ENCODE results near the gene CHCT1. TPM values are rescaled to one million over a fixed set of nuclear protein-coding genes. Genes with fewer than 3 reads are reported as not detected.

Gene CHCT1
- total RNA-seq: not detected in 2 replicates
- 0.09 TPM for total RNA-seq (2013)
- not detected in 2 replicates for polyA plus RNA-seq
- polyA minus RNA-seq: not detected in 2 replicates

DNA sequence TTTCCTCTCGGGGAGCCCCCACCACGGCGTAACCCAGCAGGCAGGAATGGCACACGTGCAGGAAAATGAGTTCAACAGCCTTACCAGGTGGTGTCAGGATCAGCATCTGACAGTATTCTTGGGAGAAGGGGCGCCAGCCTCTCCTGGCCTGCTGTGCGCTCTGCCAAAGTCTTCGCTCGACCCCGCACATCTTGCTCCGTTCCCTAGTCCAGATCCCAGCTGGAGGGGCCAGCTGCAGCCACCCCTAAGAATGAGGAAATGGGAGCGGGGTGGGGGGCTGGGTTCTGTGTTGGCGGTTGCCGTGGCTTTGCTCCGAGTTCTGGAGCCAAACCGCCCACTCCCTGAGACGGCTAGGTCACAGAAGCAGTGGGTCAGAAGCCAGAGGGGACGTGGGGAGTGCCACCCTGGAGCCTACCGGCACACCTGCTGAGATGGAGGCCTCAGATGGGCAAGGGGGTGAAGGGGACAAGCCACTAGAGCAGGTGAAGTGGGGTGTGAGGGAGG, at the start of gene CHCT1:
TSS of gene CHCT1 (plus strand) at position 328 of the 504 bp plus-strand sequence. CDS start at position 432, 104 bp downstream.
- Mint-ChIP-seq H3K4me3 (peak within 1 kb of the TSS; percentile 87), H3K27me3 (no peaks in the 10 kb centered on the region), H3K9me3 (ENCODE audit: insufficient read depth) (no peaks in the 10 kb centered on the region), H3K27ac (peak within 1 kb of the TSS; percentile 87), H3K4me1 (peaks cover 12% of the 10 kb centered on the region)
- H3K27me3 ChIP-seq (replicated peaks in 1 of 4; ENCODE audit: control extremely low read depth in 1 of 4, control insufficient read depth in 3 of 4, insufficient read depth in 4 of 4, low read length in 3 of 4): no peaks in the 10 kb centered on the region
- H3K4me1 ChIP-seq (ENCODE audit: control insufficient read depth in 2 of 2, insufficient read depth in 2 of 2, low read length in 2 of 2): peaks cover 8 to 15% of the 10 kb centered on the region in 2 donors
- H4K20me1 ChIP-seq (ENCODE audit: control insufficient read depth, insufficient read depth, low read length, poor library complexity, severe bottlenecking): no peaks in the 10 kb centered on the region
- peak within 1 kb of the TSS; percentile 88 for H3K4me2 ChIP-seq (replicated peaks; ENCODE audit: low read depth, low read length, poor library complexity, severe bottlenecking)
- 86% methylated on average over 18 of the region's 18 CpGs for WGBS (ENCODE audit: insufficient coverage)
- ATAC-seq (ENCODE audit: low read depth): no peak
- peak within 1 kb of the TSS; percentile 61 to 76 for H3K27ac ChIP-seq (ENCODE audit: low read length in 2 of 2)
- H2AFZ ChIP-seq (ENCODE audit: insufficient read depth, low read depth, low read length, poor library complexity, severe bottlenecking): peak within 1 kb of the TSS; percentile 93
- peak; percentile 27 for DNase-seq
- H3K36me3 ChIP-seq (replicated peaks in 1 of 2; ENCODE audit: control extremely low read depth in 1 of 2, control insufficient read depth in 1 of 2, extremely low read depth in 1 of 2, insufficient read depth in 2 of 2, low read length in 1 of 2): no peaks in the 10 kb centered on the region
- H3K9ac ChIP-seq (ENCODE audit: low read length): peak within 1 kb of the TSS; percentile 72
- POLR2A ChIA-PET: interaction anchor here (0.6 to 1.3 kb wide), 2 partner anchors 12 to 32 kb away, joined by 3 to 5 read pairs; no protein-coding TSS in a partner anchor
- no peaks in the 10 kb centered on the region for H3K79me2 ChIP-seq (ENCODE audit: control insufficient read depth, insufficient read depth, low read length)
- intact Hi-C loops (cut with micrococcal nuclease): loop anchor here (5.0 kb wide), 1 partner anchor 190 kb away; no protein-coding TSS in a partner anchor
- H3K9me3 ChIP-seq (ENCODE audit: control extremely low read depth in 1 of 3, control insufficient read depth in 2 of 3, insufficient read depth in 1 of 3, low read length in 2 of 3): no peaks in the 10 kb centered on the region
- CTCF ChIA-PET: interaction anchor here (0.9 to 1.5 kb wide), 3 partner anchors 15 to 287 kb away, joined by 3 to 6 read pairs (median 4); partner anchors contain the start of gene USP32
- no peak for TF ChIP-seq EZH2 (IDR thresholded peaks at IDR 0.05; ENCODE audit: borderline replicate concordance, insufficient read depth, low read depth, low read length, poor library complexity, severe bottlenecking)
- TF ChIP-seq, protein P1, sequence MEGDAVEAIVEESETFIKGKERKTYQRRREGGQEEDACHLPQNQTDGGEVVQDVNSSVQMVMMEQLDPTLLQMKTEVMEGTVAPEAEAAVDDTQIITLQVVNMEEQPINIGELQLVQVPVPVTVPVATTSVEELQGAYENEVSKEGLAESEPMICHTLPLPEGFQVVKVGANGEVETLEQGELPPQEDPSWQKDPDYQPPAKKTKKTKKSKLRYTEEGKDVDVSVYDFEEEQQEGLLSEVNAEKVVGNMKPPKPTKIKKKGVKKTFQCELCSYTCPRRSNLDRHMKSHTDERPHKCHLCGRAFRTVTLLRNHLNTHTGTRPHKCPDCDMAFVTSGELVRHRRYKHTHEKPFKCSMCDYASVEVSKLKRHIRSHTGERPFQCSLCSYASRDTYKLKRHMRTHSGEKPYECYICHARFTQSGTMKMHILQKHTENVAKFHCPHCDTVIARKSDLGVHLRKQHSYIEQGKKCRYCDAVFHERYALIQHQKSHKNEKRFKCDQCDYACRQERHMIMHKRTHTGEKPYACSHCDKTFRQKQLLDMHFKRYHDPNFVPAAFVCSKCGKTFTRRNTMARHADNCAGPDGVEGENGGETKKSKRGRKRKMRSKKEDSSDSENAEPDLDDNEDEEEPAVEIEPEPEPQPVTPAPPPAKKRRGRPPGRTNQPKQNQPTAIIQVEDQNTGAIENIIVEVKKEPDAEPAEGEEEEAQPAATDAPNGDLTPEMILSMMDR (IDR thresholded peaks at IDR 0.05): no peak
- H3K4me3 ChIP-seq (ENCODE audit: control extremely low read depth in 1 of 5, extremely low read depth in 1 of 5, insufficient read depth in 1 of 5, low read depth in 2 of 5, low read length in 4 of 5): peak within 1 kb of the TSS; percentile 44 to 71 (median 56)

DNA sequence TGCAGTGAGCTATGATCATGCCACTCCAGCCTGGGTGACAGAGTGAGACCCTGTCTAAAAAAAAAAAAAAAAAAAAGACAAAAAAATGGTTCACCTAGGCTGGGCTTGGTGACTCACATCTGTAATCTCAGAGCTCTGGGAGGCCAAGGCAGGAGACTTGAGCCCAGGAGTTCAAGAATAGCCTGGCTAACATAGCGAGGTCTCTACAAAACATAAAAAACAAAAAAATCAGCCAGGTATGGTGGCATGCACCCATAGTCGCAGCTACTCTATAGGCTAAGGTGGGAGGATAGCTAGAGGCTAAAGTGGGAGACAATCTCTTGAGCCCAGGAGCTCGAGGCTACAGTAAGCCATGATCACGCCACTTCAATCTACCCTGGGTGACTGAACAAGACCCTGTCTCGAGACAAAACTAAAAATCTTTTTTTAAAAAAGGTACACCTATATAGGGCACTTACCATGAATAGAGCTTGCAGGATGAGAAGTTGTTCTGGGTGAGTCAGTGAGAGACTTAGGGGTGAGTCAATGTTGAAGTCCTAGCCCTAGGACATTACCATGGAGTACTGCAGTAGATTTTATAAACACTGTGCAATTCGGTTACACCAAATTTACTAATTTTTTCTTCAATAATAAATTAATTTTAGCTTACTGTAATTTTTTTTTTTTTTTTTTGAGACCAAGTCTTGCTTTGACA, 49.4 kb upstream of the CHCT1 start:
- no peak for DNase-seq
- Histone ChIP-seq H3K4me1 (ENCODE audit: control insufficient read depth in 2 of 2, insufficient read depth in 2 of 2, low read length in 2 of 2) (peaks cover 4 to 9% of the 10 kb centered on the region in 2 donors), H3K36me3 (replicated peaks in 1 of 2; ENCODE audit: control extremely low read depth in 1 of 2, control insufficient read depth in 1 of 2, extremely low read depth in 1 of 2, insufficient read depth in 2 of 2, low read length in 1 of 2) (peaks cover 0 to 4% of the 10 kb centered on the region in 2 experiments), H4K20me1 (ENCODE audit: control insufficient read depth, insufficient read depth, low read length, poor library complexity, severe bottlenecking) (peaks cover 12% of the 10 kb centered on the region), H2AFZ (ENCODE audit: insufficient read depth, low read depth, low read length, poor library complexity, severe bottlenecking) (no peak overlapping the region), H3K79me2 (ENCODE audit: control insufficient read depth, insufficient read depth, low read length) (peaks cover 34% of the 10 kb centered on the region), H3K9ac (ENCODE audit: low read length) (no peak overlapping the region), H3K27me3 (replicated peaks in 1 of 4; ENCODE audit: control extremely low read depth in 1 of 4, control insufficient read depth in 3 of 4, insufficient read depth in 4 of 4, low read length in 3 of 4) (no peaks in the 10 kb centered on the region), H3K9me3 (ENCODE audit: control extremely low read depth in 1 of 3, control insufficient read depth in 2 of 3, insufficient read depth in 1 of 3, low read length in 2 of 3) (no peaks in the 10 kb centered on the region), H3K27ac (ENCODE audit: low read length in 2 of 2) (no peak overlapping the region), H3K4me2 (replicated peaks; ENCODE audit: low read depth, low read length, poor library complexity, severe bottlenecking) (no peak overlapping the region), H3K4me3 (ENCODE audit: control extremely low read depth in 1 of 5, extremely low read depth in 1 of 5, insufficient read depth in 1 of 5, low read depth in 2 of 5, low read length in 4 of 5) (no peak overlapping the region)
- intact Hi-C loops (cut with micrococcal nuclease): no loop called here
- Mint-ChIP-seq H3K4me1 (peaks cover 16% of the 10 kb centered on the region), H3K27ac (no peak overlapping the region), H3K4me3 (no peak overlapping the region), H3K9me3 (ENCODE audit: insufficient read depth) (no peaks in the 10 kb centered on the region), H3K27me3 (no peaks in the 10 kb centered on the region)
- TF ChIP-seq EZH2 (IDR thresholded peaks at IDR 0.05; ENCODE audit: borderline replicate concordance, insufficient read depth, low read depth, low read length, poor library complexity, severe bottlenecking): no peak
- TF ChIP-seq, protein P1 (IDR thresholded peaks at IDR 0.05): no peak
- WGBS (ENCODE audit: insufficient coverage): no CpG with 5 or more reads among the region's 6 CpGs
- ATAC-seq (ENCODE audit: low read depth): no peak
- ChIA-PET POLR2A (no interaction called here), CTCF (interaction anchor here (0.7 to 1.3 kb wide), 3 partner anchors 11 to 18 kb away, joined by 3 read pairs; no protein-coding TSS in a partner anchor)
